HCT116 (cell line): Measurements from ENCODE around the gene HAAO. TPM values are rescaled to one million over a fixed set of nuclear protein-coding genes. Genes with fewer than 3 reads are reported as not detected.

Experiments
- ATAC-seq: fragments of 200-7000 bp; cut with Tn5 transposase; 2 replicates; pipeline ENCODE4 v1.9.1; 2020; ENCODE audit warnings: mild to moderate bottlenecking, moderate library complexity
- BruUV-seq: library from RNA; stranded (reverse); fragments of 400-500 nt; replicated peaks from 2 replicates; lab custom pipeline; 2021; lab: Mats Ljungman, UMichigan
- CTCF ChIA-PET: fragments of 300-600 bp; sonication (Branson Sonifier 250); formaldehyde crosslinking; loops from one replicate; lab custom pipeline; 2021; ENCODE audit warnings: antibody characterized with exemption; lab: Charles Lee
- POLR2A ChIA-PET: fragments of 300-600, 350-600 bp; sonication (Branson Sonifier 250); formaldehyde crosslinking; loops from one replicate; lab custom pipeline; 2021; ENCODE audit warnings: antibody characterized with exemption; lab: Charles Lee
- RAD21 ChIA-PET, 2 experiments: fragments of 300-600 bp; sonication (Branson Sonifier 250); formaldehyde crosslinking; loops; one replicate each; lab custom pipeline; 2023; ENCODE audit warnings: low total read pairs in 2 of 2; ENCODE audit not compliant: uncharacterized antibody in 2 of 2, unreplicated experiment in 2 of 2, low non-redundant PET in 1 of 2; lab: Charles Lee
- DNase-seq: peaks from one replicate; pipeline ENCODE4 v3.0.0-alpha.2; 2010; ENCODE audit warnings: low read depth, low spot score
- H2AFZ ChIP-seq: fragments of 200-600 bp; shearing (Covaris generic), sonication (generic); 2 replicates; pipeline ENCODE4 v1.6.1; 2017; ENCODE audit warnings: low read depth, mixed run types, mixed read lengths, antibody characterized with exemption, low read length; ENCODE audit not compliant: poor library complexity, severe bottlenecking
- H3K27ac ChIP-seq: 2 replicates; pipeline ENCODE4 v1.5.1; 2012; ENCODE audit warnings: low read depth, low read length
- H3K27me3 ChIP-seq: fragments of 200-600 bp; sonication (generic); 2 replicates; pipeline ENCODE4 v1.6.1; 2016; ENCODE audit warnings: mixed run types, low read length, mixed read lengths; ENCODE audit not compliant: insufficient read depth
- H3K36me3 ChIP-seq, 2 experiments: fragments of 200-500 bp in 1 of 2; fragments of 200-600 bp in 1 of 2; sonication (Bioruptor generic) in 1 of 2; sonication (generic) in 1 of 2; 2 replicates each; pipeline versions ENCODE4 v1.5.1 to v1.6.1; 2014 to 2016; ENCODE audit warnings: low read length in 2 of 2, inconsistent platforms in 1 of 2, mixed read lengths in 1 of 2, mixed run types in 1 of 2; ENCODE audit not compliant: insufficient read depth in 2 of 2, control insufficient read depth in 1 of 2
- H3K4me1 ChIP-seq, 2 experiments: fragments of 200-600 bp in 1 of 2; sonication (generic) in 1 of 2; 2 replicates each; pipeline versions ENCODE4 v1.5.1 to v1.6.1; 2012 to 2017; ENCODE audit warnings: low read length in 2 of 2, inconsistent platforms in 1 of 2, mild to moderate bottlenecking in 1 of 2, mixed read lengths in 1 of 2, mixed run types in 1 of 2, moderate library complexity in 1 of 2; ENCODE audit not compliant: insufficient read depth in 2 of 2, control insufficient read depth in 1 of 2
- H3K4me2 ChIP-seq: fragments of 200-600 bp; sonication (generic); 2 replicates; pipeline ENCODE4 v1.6.1; 2017; ENCODE audit warnings: mixed run types, low read length, mixed read lengths
- H3K4me3 ChIP-seq, 2 experiments: fragments of 200-600 bp in 1 of 2; sonication (generic) in 1 of 2; replicated peaks in 1 of 2; 2 replicates each; pipeline ENCODE4 v1.5.1; 2011 to 2016; ENCODE audit warnings: low read length in 2 of 2, control low read depth in 1 of 2, low read depth in 1 of 2, mild to moderate bottlenecking in 1 of 2, mixed read lengths in 1 of 2, mixed run types in 1 of 2
- H3K79me2 ChIP-seq: fragments of 200-600 bp; sonication (generic); 2 replicates; pipeline ENCODE4 v1.6.1; 2017; ENCODE audit warnings: mild to moderate bottlenecking, mixed run types, low read length, moderate library complexity, mixed read lengths; ENCODE audit not compliant: insufficient read depth
- H3K9ac ChIP-seq: fragments of 200-600 bp; sonication (generic); 2 replicates; pipeline ENCODE4 v1.6.1; 2016; ENCODE audit warnings: low read length, mixed read lengths
- H3K9me2 ChIP-seq: fragments of 200-600 bp; sonication (generic), shearing (Covaris generic); 2 replicates; pipeline ENCODE4 v1.6.1; 2017; ENCODE audit warnings: mixed run types, mild to moderate bottlenecking, moderate library complexity; ENCODE audit not compliant: insufficient read depth
- H3K9me3 ChIP-seq, 2 experiments: fragments of 200-500 bp in 1 of 2; fragments of 200-600 bp in 1 of 2; sonication (Bioruptor generic) in 1 of 2; sonication (generic) in 1 of 2; 2 replicates each; pipeline ENCODE4 v1.6.1; 2014 to 2017; ENCODE audit warnings: low read length in 2 of 2, mixed read lengths in 2 of 2, inconsistent platforms in 1 of 2, low read depth in 1 of 2, mild to moderate bottlenecking in 1 of 2, mixed run types in 1 of 2, moderate library complexity in 1 of 2; ENCODE audit not compliant: control insufficient read depth in 1 of 2, insufficient read depth in 1 of 2
- H4K20me1 ChIP-seq: fragments of 200-600 bp; sonication (generic), shearing (Covaris generic); 2 replicates; pipeline ENCODE4 v1.6.1; 2017; ENCODE audit warnings: mixed run types, mild to moderate bottlenecking, moderate library complexity; ENCODE audit not compliant: insufficient read depth
- ATF3 ChIP-seq: IDR thresholded peaks from 2 replicates; pipeline ENCODE4 v1.6.1; 2012
- CBX3 ChIP-seq: IDR thresholded peaks from 2 replicates; pipeline ENCODE4 v1.6.1; 2012; ENCODE audit warnings: low read depth
- CEBPB ChIP-seq: IDR thresholded peaks from 2 replicates; pipeline ENCODE4 v1.6.1; 2012; ENCODE audit warnings: low read depth
- EGR1 ChIP-seq: IDR thresholded peaks from 2 replicates; pipeline ENCODE4 v1.6.1; 2012; ENCODE audit warnings: low read depth
- ELF1 ChIP-seq: IDR thresholded peaks from 2 replicates; pipeline ENCODE4 v1.6.1; 2012; ENCODE audit warnings: low read depth, borderline replicate concordance
- EZH2 ChIP-seq: fragments of 200-600 bp; sonication (generic); IDR thresholded peaks from 2 replicates; pipeline ENCODE4 v1.6.1; 2017; ENCODE audit warnings: antibody characterized with exemption, mixed run types
- EZH2phosphoT487 ChIP-seq: fragments of 200-600 bp; IDR thresholded peaks from 2 replicates; pipeline ENCODE4 v1.6.1; 2018; ENCODE audit warnings: antibody characterized with exemption, borderline replicate concordance
- FOSL1 ChIP-seq: IDR thresholded peaks from 2 replicates; pipeline ENCODE4 v1.6.1; 2012; ENCODE audit warnings: low read depth
- JUND ChIP-seq: IDR thresholded peaks from 2 replicates; pipeline ENCODE4 v1.6.1; 2012
- MAX ChIP-seq: IDR thresholded peaks from 2 replicates; pipeline ENCODE4 v1.6.1; 2012
- POLR2A ChIP-seq: IDR thresholded peaks from 2 replicates; pipeline ENCODE4 v1.7.0; 2011; ENCODE audit warnings: borderline replicate concordance; ENCODE audit not compliant: insufficient read depth, insufficient read length; ENCODE audit errors: extremely low read depth
- POLR2AphosphoS5 ChIP-seq: IDR thresholded peaks from 2 replicates; pipeline ENCODE4 v1.6.1; 2011; ENCODE audit warnings: mild to moderate bottlenecking, low read depth, low read length, moderate library complexity
- RAD21 ChIP-seq: IDR thresholded peaks from 2 replicates; pipeline ENCODE4 v1.6.1; 2012; ENCODE audit warnings: low read depth, mild to moderate bottlenecking
- SIN3A ChIP-seq: IDR thresholded peaks from 2 replicates; pipeline ENCODE4 v1.6.1; 2012; ENCODE audit warnings: low read depth
- SRF ChIP-seq: IDR thresholded peaks from 2 replicates; pipeline ENCODE4 v1.6.1; 2012; ENCODE audit warnings: low read depth
- TCF7L2 ChIP-seq: IDR thresholded peaks from 2 replicates; pipeline ENCODE4 v1.7.0; 2011; ENCODE audit warnings: borderline replicate concordance, inconsistent platforms; ENCODE audit not compliant: insufficient read depth, insufficient read length; ENCODE audit errors: extremely low read depth
- YY1 ChIP-seq: IDR thresholded peaks from 2 replicates; pipeline ENCODE4 v1.6.1; 2011; ENCODE audit warnings: low read length, low read depth, moderate library complexity, mild to moderate bottlenecking; ENCODE audit not compliant: insufficient replicate concordance; ENCODE audit errors: extremely low read depth
- ZBTB33 ChIP-seq: IDR thresholded peaks from 2 replicates; pipeline ENCODE4 v1.6.1; 2011; ENCODE audit warnings: mild to moderate bottlenecking, low read length, moderate library complexity; ENCODE audit not compliant: insufficient replicate concordance; ENCODE audit errors: extremely low read depth
- ZFX ChIP-seq: fragments of 450-650 bp; IDR thresholded peaks from 2 replicates; pipeline ENCODE4 v1.6.1; 2017
- ZNF274 ChIP-seq: fragments of 200-500 bp; sonication (Bioruptor generic); IDR thresholded peaks from 2 replicates; pipeline ENCODE4 v1.6.1; 2014; ENCODE audit warnings: mild to moderate bottlenecking, low read depth, low read length, inconsistent platforms
- intact Hi-C: fragments of 100-400 bp; cut with micrococcal nuclease; formaldehyde crosslinking; loops from 2 replicates; pipeline ENCODE4 v1.10.0; 2022
- total RNA-seq: library from RNA; stranded (reverse); gene quantifications from one replicate; pipeline ENCODE4 v1.2.1, GENCODE V29; 2021; ENCODE audit not compliant: unreplicated experiment

HAAO gene
- total RNA-seq, 1 experiment from 2014 or later: not detected

- BruUV-seq: no TSS peak
- no peaks in the 10 kb centered on the region for H3K36me3 ChIP-seq
- ATAC-seq (no peak), DNase-seq (no peak)
- RAD21 ChIA-PET: no interaction called here
- H3K27ac ChIP-seq: no peak overlapping the region
- TF ChIP-seq CBX3 (no peak), ATF3 (no peak), ZFX (no peak), MAX (no peak), SRF (no peak), EGR1 (no peak), CEBPB (no peak), YY1 (no peak), ZNF274 (no peak), POLR2AphosphoS5 (no peak)
- TF ChIP-seq, all 23 proteins: peak for 0
- H2AFZ ChIP-seq: no peak overlapping the region
- H4K20me1 ChIP-seq: no peaks in the 10 kb centered on the region
- H3K4me1 ChIP-seq: peaks cover 0 to 7% of the 10 kb centered on the region in 2 experiments; a peak in 2 of 4 replicates
- intact Hi-C loops: no loop called here
- ChIA-PET POLR2A (no interaction called here), CTCF (no interaction called here)
- no peaks in the 10 kb centered on the region for H3K79me2 ChIP-seq
- no peak overlapping the region for H3K4me3 ChIP-seq
- no peak overlapping the region for H3K4me2 ChIP-seq
- no peaks in the 10 kb centered on the region for H3K27me3 ChIP-seq
- no peaks in the 10 kb centered on the region for H3K9me3 ChIP-seq
- H3K9ac ChIP-seq: no peak overlapping the region
- H3K9me2 ChIP-seq: no peaks in the 10 kb centered on the region
Measured at GRCh38 chr2:42765686-42766085, 26.7 kb downstream of the HAAO start.

- Histone ChIP-seq H3K27ac (no peak overlapping the region), H3K4me1 (peaks cover 0 to 6% of the 10 kb centered on the region in 2 experiments; a peak in 2 of 4 replicates), H4K20me1 (no peaks in the 10 kb centered on the region), H3K4me2 (no peak overlapping the region), H3K9me2 (no peaks in the 10 kb centered on the region), H3K9me3 (no peaks in the 10 kb centered on the region), H3K4me3 (no peak overlapping the region), H3K79me2 (no peaks in the 10 kb centered on the region), H3K9ac (no peak overlapping the region), H2AFZ (no peak overlapping the region), H3K27me3 (no peaks in the 10 kb centered on the region), H3K36me3 (no peaks in the 10 kb centered on the region)
- no peak for DNase-seq
- ChIA-PET CTCF (no interaction called here), RAD21 (no interaction called here), POLR2A (no interaction called here)
- intact Hi-C loops: no loop called here
- no peak for ATAC-seq
- TF ChIP-seq SIN3A (no peak), EZH2 (no peak), ZBTB33 (no peak), TCF7L2 (no peak), POLR2A (no peak), EGR1 (no peak), POLR2AphosphoS5 (no peak), JUND (no peak), CEBPB (no peak), ZNF274 (no peak), FOSL1 (no peak), ELF1 (no peak), CBX3 (no peak), ZFX (no peak), RAD21 (no peak), YY1 (no peak), ATF3 (no peak), EZH2phosphoT487 (no peak)
- no TSS peak for BruUV-seq
Measured at GRCh38 chr2:42764901-42765300, 27.5 kb downstream of the HAAO start.
